Activated CD4-positive, alpha-beta T cell treated with anti-CD3 and anti-CD28 coated beads, Interleukin-2, amount 50 U/mL, for 48 hours (primary cell): ENCODE measurements around the gene C11orf21.

Source experiments
- DNase-seq, 2 experiments: peaks; one replicate each; pipeline ENCODE4 v3.0.0-alpha.2; 2020

C11orf21 gene

DNA sequence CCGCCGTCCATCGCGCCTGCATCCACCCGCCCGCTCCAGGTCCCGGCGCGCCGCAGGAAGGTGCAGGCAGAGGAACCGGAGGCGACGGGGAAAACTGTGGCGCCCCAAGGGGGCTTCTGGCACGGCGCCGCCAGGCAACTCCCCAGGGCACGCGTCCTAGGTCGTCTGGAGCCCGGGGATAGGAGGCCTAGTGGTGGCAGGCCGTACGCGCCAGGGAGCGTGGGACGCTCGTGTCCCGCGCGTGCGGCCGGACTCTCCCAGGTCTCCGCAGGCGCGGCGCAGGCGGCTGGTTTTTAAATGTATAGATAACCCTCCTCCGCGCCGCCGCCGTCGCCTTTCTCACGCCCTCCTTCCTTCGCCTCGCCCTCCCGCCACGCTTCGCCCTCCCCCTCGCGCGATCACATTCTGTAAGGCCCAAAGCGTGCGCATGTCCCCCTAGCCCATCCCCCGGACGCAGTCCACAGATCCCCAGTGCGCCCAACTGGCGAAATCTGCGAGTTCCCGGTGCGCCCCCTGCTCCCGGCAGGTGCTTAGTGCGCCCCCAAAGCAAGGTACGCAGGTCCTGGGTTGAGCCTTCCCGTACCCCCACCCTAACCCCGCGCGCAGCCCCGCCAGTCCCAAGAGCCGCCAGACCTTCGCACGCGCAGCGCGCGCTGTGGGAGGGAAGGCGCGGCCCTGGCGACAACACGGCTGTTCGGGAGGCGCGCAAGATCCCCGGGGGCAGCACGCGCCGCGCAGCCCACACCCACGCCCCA lies 31.2 kb downstream of the C11orf21 start, which contains the start of gene ASCL2:
Gene ASCL2, minus strand, starts transcription at position 267 of the 755 bp plus-strand sequence. Its CDS starts 256 bp downstream, at position 11.
- DNase-seq, result no peak

DNA sequence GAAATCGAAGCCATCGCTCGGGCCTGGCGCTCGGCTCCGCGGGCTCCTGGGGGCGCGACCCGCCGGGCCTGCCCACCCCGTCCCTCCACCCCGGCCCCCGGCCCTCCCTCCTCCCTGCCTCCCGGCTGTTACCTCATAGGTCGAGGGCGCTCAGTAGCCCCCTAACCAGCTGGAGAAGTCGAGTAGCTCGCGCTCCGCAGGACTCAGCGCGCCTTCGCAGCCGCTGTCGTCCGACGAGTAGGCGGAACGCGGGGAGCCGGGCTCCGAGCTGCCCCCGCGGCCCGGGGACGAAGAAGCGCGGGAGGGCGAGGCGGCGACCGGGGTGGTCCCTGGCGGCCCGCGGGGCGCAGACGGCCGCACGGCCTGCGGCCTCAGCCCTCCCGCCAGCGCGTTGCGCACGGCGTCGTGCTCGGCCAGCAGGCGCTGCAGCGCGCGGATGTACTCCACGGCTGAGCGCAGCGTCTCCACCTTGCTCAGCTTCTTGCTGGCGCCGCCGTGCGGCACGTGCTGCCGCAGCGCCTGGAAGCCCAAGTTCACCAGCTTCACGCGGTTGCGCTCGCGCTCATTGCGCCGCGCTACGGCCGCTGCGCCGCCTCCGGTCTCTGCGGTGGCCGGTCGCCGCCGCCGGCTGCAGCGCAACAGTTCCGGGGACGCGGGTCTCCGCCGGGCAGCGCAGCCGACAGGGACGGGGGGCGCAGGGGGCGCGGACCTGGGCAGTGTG lies 32.0 kb downstream of the C11orf21 start:
- peak; percentile 47 to 48 for DNase-seq

DNA sequence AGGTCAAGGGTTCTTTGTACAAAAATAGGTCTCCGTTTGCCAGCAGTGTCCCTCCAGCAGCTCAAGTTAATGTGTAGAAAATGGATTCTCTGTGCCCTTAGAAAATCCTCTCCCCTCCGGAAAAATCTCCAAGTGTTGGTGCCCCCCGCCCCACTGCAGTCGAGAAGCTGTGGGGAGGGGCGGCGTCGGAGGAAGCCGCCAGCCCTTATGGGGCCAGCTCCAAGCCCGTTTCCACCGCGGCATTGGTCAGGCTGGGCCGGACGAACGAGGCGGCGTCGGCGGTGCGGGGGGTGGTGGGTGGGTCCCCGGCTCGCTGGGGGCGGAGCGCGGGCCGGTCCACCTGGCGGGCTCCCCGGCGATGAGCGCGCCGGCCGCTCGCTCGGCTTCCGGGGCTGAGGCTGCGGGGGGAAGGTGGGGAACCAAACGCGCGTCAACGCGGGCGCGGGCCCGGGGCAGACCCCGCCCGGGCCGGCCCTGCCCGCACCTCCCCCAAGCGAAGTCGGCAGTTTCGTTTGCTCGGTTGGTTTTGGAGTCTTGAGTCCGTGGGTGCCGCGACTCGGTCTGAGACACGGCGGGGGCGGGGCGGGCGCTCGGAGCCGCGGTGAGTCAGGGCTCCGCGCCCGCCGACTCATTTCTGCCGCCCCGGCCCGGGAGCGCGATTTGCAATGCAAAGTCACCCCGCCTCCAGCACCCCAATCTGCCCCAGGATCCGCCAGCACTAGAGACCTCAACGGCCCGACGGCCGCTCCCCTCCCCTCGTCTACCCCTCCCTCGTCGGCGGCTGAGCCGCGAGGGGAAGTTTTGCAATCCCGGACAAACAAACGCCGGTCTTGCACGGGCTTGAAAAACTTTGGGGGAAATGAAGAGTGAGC lies 32.8 kb downstream of the C11orf21 start:
- peak; percentile 87 to 89 for DNase-seq

DNA sequence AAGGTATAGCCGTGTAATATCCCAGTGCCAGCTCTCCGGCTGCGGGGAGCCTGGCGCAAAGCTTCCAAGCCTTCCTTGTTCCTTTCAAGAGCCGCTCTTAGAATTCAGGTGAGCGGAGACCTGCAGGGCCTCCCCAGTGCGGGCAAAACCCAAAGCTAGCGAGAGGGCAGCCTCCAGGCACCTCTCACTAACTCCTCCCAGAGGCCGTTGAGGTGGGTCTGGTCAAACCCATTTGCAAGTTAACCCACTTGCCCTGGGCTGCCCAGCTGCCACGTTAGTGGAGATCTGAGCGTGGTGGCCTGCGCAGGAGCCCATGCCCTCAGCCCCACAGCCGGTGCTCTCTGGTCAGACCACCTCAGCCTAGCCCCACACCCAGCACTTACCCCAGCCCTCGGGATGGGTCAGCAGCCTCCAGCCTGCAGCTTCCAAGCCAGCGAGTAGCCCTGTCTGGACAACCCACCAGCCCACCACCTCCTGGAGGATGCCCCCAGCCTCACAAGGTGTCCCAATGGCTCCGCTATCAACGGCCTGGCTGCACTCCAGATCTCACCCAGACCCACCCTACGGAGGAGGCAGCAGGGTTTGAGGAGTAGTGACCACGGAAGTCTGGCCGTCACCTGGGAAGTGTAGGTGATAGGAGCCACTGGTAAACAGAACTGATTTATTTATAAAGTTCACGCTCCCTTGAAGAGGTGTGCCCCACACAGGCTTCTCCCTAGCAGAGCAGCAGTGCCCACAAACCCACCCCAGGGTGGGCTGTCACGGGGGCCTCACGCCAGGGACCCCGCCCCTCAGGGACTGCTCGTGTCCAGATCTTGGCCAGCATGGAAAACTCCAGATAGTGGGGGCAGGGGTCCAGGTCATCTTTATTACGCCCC lies 33.6 kb downstream of the C11orf21 start:
- DNase-seq, result no peak

DNA sequence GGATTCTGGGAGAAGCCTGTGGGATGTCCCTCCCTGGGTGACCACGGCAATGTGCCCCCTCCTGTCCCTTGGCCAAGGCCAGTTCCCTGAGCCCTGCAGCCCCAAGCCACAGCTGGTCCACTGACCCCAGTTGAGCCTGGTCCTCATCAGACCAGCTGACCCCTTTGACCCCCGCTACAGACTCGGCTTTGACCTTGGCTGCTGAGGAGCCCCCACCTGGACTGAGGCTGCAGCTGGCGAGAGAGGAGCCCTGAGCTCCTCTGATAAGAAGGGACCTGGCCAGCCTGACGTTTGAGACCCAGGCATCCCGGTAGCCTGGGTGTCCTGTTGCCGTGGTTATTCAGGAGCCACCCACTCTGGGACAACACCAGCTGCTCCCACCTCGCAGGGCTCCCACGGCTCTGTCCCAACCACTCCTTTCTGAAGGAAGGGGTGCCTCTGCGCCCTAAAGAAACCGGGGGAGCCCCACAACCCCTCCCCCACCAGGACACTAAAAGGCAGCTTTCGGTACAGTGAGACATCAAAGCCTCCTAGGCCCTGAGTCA lies 34.3 kb downstream of the C11orf21 start:
- DNase-seq, result no peak

DNA sequence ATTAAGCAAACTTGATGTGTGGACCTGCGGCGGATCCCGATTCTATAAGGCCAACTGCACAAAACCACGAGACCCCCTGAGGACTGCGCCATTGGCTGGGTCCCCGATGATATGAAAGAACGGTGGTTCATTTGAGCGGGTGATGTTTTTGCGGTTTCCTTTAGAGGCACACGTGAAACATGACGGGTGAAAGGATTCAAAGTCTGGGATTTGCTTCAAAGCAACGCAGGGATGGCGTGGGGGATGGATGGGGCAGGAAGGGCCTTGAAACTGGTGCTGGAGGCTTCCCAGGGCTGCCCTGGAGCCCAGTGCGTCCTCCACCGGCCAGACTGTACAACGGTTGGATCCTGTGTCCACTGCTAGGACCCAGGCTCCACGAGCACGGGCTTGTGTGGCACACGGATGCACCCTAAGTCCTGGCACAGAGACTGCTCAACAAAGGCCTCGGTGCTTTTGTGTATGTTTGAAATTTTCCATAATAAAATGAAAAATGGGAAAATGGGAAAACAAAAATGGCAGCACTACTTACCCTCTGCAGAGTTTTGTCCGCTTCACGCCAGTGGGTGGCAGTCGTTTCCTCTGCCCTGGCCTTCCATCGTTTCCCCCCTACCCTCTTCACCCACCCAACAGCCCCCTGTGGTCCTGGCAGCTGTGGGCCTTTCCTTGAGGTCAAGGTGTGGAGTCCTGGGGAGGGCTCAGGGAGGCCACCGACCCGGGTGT lies 35.0 kb downstream of the C11orf21 start:
- DNase-seq, result no peak

DNA sequence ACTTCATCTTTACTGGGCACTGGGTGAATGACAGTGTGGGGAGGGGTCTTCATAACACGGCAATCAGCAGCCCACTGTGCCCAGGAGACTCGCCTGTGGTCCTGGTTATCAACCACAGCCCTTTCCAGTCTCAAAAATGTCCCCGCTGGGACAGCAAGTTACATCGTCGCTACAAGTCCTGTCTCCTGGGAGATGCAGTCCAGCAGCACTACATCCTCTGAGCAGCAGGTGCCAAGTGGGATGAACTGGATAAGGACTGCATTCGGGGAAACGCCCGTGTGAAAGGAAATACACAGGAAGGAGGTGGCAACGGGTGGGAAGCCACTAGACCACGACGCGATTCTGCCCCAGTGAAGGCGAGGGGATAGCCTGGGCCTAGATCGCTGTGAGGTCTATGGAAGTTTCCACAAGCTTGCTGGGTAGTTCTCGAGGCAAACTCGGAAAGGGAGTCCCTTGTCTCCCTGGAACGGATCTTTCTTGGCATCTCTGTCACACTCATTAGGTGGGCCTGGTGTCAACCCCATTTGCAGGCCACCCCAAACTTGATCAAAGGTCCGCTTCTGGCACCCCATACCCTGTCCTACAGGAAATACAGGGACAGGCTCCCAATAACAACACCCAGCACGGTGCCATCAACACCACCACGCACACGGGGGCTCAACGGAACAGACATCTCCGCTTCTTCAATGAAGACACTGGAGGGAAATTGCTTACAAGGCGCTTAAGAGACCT lies 35.7 kb downstream of the C11orf21 start:
- DNase-seq, result no peak

DNA sequence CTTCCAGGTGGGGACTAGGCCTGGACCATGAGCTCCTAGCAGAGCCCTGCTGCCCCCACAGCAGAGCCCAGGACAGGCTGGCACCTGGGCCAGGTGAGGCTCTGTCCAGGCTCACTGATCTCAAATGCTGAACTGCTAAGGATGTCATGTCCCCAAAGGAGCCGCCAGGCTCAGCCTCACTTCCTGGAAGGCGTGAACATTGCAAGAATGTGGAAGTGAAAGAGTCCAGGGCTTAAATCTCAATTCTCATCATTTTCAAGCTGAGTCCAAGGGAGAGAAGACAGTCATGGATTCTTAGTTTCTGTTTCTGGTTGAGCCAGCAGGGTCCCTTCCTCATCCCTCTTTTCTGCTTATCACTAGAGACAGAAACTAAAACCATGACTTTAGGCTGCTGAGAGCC lies 36.3 kb downstream of the C11orf21 start:
- peak; percentile 32 to 50 for DNase-seq

DNA sequence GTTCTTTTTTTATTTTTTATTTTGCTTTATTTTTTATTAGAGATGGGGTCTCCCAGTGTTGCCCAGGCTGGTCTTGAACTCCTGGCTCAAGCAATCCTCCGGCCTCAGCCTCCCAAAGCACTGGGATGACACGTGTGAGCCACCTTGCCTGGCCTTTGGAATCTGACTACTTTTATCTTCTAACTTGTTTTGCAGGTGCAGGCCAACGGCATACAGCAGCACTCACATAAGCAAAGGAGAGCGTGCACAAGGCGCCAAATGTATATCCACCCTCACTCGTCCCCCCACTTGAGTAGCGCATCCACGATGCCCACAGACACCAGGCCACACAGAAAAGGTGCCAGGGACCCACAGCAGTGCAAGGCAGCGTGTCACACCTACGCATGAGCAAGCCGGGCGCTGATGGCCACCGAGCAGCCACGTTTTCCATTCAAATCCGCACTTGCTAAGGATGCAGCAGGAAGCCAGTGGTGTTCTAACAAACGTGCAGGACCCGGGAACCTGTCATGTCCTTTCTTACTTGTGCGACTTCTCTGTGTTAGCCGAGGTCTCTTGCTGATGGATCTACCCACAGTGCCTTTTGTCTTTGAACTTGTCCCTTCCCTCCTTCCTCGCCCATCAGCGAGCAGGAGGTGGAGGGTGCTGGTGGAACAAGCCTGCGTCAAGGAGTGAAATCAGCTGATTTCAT lies 37.2 kb downstream of the C11orf21 start:
- DNase-seq, result no peak

DNA sequence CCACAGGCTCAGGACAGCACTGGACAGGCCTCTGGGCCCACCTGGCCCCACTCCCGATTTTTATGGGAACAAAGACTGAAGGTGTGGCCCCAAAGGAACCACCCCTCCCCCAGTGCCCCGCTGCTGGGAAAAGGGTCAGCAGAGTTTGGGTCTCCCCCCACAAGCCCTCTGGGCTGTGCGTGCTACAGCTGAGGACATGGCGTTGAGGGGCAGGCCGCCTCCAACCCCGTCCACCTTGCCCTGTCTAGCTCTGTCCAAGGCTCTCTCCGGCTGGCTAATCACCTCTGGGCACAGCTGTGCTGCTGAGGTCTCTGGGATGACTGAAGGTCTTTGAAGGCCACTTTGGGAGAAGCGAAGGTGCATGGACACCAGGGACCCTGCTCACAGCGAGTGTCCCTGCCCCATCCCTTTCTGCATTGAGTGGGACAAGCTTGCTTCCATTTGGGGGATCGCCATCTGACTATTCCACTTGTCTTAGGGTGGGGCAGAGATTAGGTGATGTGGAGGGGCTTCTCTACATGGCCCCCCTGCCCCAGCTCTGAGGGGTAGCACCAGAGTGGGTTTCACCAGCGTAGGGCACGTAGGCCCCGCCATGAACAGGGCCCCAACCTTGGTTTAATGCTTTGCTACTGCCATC lies 37.9 kb downstream of the C11orf21 start:
- no peak for DNase-seq

DNA sequence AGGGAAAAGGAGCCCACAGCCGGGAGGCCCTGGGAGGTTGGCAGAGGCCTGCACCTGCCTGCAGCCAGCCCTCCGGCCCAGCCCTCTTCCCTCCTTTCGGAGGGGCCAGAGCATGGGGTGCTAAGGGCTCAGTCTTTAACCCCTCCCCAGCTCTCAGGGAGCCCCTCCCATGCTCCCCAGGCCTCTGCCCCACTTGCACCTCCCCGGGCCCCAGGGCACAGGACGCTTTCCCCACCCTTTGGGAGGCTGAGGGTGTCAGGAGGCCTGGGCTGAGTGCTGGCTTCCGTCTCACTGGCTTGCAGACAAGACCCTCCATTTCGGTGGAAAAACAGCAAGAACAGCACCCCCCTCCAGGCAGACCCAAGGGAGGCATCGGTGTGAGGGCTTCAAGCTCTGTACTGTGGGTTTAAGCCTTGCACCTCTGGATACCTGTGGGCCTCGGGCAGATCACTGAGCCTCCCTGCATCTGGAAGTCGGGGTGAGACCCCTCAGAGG lies 38.6 kb downstream of the C11orf21 start:
- DNase-seq, result no peak

DNA sequence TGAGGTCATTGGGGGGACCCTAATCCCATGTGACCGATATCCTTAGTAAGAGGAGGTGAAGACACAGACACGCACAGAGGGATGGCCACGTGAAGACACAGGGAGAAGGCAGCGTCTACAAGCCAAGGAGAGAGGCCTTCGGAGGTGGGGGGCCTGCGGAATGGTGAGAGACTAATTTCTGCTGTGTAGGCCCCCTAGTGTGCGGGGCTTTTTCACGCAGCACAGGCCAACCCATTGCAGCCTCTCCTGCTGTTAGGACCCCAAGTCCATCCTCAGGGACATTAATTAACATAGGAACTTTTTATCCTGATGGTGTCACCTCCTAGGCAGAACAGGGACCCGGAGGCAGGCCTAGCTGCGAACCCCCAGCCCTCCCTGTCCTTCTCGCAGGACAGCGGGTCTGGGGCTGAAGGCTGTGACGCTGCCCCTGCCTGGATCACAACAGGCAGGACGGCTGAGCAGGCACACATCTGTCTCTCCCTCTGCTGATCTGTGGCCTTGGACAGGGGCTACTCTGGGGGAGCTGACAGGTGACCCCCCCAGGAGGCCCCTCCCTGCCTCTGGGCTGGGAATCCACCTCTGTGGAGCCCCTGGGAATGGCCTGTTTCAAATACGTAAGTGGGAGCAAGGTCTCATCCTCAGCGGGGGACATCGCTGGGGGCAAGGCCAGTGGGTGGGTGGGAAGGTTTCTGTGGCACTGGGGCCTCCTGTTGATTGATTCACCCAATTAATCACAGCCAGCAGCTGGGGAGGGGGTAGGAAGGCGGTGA lies 39.2 kb downstream of the C11orf21 start:
- no peak for DNase-seq

DNA sequence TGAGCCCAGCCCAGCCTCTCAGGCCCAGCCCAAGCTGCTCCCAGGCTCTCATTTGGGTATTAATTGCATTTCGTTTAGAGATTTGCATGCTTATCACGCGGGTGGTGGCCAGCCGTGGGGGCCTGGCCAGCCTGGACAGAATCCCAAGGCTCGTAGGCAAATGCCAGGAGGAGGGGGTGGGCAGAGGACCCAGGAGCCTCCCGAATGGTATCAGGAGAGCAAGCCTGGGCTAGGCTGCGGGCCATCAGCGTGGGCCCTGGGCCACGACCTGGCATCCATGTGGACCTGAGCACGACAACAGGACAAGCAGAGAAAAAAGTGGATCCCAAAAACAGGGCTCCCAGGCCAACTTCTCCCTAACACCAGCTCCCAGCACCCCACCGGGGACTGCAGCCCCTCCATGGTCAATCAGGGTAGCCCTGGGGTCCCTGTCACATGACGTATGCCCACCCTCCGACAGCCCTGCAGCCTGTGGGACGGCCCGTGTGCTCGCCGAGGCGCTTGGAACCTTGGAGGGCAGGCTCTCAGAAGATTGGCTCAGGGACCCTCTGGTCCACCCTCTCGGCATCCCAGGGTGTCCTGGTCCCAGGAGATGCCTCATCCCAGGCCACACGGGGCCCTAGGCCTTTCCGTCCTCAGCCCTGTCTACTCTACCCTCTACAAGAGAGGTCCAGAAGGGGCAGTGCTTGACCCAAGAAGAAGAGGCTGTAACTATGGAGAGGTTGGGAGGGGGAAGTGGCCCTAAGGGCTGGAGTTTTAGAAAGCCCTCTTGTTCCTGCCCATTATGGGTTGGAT lies 40.1 kb downstream of the C11orf21 start:
- no peak for DNase-seq

DNA sequence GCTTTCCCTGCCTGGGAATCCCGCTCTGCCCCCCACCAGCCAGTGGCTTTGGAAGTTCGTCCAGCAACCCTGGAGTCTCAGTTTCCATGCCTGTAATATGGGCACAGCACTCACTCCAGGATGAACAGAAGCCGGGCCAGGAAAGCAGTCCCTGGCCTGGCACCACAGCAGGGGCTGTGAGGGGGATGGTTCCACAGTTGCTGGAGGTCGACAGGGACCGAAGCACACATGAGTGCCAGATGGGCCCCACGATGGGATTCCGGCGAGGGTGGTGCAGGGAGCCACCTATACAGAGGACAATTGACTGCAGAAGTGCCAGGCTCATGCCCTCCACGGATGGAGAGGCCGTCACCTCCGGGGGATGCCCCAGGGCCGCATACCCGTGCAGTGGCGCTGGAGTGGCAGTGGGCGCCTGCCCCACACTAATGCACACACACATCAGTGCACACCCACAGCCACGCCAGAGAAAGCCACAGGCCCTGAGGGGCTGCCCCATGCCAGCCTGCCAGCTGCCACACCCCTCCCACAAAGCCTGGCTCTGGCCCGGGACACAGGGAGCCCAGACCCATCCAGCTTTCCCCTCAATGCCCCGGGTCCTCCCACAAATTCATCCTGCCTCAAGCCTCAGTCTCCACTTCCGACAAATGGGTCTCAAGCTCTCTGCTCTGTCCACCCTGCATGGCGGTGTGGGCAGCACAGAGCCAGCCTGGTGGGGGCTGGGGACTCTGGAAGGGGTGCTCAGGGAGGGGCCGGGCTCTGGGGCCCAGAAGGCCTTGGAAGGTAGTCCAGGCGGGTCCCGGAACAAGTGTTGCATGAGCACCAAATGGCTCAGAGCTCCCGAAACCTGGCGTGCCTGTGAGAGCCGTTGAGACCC lies 41.0 kb downstream of the C11orf21 start:
- DNase-seq, result no peak

DNA sequence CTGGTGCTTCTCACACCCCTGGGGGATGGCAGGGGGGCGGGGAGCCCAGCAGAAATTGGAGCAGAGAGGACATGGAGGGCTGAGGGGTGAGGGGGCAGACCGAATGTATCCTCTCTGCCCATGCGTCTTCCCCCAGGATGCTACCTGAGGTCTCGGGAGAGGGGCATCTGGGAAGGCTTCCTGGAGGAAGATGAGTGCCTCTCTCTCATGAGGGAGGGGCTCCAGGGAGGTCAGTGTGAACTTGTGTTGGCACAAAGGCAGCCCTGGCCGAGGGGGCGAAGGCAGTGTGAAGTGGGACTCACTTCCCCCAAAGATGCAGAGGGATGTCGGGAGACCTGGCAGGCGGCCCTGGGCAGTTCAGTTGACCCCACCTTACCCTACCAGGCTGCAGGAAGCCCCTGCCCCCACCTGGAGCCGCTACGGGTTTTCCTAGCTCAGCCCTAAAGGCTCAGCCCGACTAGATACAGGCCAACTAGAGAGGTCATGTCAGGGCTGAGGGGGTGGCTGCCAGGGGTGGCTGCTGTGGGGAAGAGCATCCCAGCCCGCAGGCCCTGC lies 41.7 kb downstream of the C11orf21 start:
- DNase-seq, result no peak

DNA sequence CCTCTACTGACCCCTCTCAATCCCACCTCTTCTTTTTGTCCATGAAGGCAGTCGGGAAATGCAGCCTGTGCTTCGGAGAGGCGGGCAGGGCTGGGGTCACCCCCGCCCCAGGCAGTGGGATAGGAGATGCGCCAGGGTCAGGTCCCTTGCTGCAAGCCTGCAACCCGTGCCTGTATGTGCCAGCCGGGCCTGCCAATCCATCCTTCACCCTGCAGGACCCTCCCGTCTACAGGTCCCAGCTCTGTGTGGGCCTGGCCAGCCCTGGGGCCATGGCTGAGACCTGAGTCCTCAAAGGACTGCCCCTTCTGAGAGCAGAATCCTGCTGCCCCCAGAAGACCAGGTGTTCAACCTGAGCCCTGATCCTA lies 42.3 kb downstream of the C11orf21 start:
- DNase-seq, result no peak
